Activated CD4-positive, alpha-beta T cell treated with anti-CD3 and anti-CD28 coated beads, Interleukin-2, amount 10 ng/mL, durations not matched to agents 24 days and 14 days (primary cell): ENCODE measurements around the gene ITM2C. TPM values are rescaled to one million over a fixed set of nuclear protein-coding genes. Genes with fewer than 3 reads are reported as not detected.

Experiments used
- DNase-seq: peaks from one replicate; pipeline ENCODE4 v3.0.0; 2022
- H3K27ac Mint-ChIP-seq: one replicate; pipeline ENCODE4 v1.8.0; 2022; ENCODE audit warnings: mild to moderate bottlenecking, mixed read lengths
- H3K27me3 Mint-ChIP-seq: one replicate; pipeline ENCODE4 v1.8.0; 2022; ENCODE audit warnings: mixed read lengths
- H3K36me3 Mint-ChIP-seq: one replicate; pipeline ENCODE4 v1.8.0; 2022; ENCODE audit warnings: low read depth, mild to moderate bottlenecking, mixed read lengths
- H3K4me1 Mint-ChIP-seq: one replicate; pipeline ENCODE4 v1.8.0; 2021; ENCODE audit warnings: mixed read lengths
- H3K4me3 Mint-ChIP-seq: one replicate; pipeline ENCODE4 v1.8.0; 2022; ENCODE audit warnings: mild to moderate bottlenecking, moderate library complexity, mixed read lengths
- H3K9me3 Mint-ChIP-seq: one replicate; pipeline ENCODE4 v1.8.0; 2021; ENCODE audit warnings: mixed read lengths
- intact Hi-C: fragments of 100-400 bp; cut with micrococcal nuclease; formaldehyde crosslinking; loops from one replicate; pipeline ENCODE4 v1.15.1; 2023
- total RNA-seq: library from RNA; stranded (reverse); gene quantifications from 2 replicates; pipeline ENCODE4 v1.2.3, GENCODE V29; 2022

The ITM2C gene
- total RNA-seq, 1 donor from 2014 or later = 8.3 TPM

DNA sequence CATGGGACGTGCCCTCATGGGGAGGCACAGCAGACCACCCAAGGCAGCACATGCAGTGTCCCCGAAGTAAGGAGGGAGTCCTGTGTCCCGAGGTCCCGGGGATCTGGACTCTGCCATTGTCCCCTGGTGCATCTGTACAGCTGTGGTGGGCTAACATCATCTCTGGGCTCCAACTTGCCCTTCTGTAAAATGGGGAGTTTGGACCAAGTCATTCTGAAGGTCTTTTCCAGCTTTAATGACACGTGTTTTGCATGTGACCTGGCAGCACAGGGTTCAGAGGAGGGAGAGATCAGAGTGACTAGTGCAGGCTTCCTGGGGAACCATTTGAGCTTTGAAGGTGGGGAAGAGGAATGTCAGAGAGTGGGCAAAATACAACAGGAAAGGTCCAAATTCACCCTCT, 21.5 kb downstream of the ITM2C start:
- peaks cover under 1% of the 10 kb centered on the region for H3K4me1 Mint-ChIP-seq
- DNase-seq = no peak
- peaks cover 33% of the 10 kb centered on the region for H3K27me3 Mint-ChIP-seq
- no peaks in the 10 kb centered on the region for H3K9me3 Mint-ChIP-seq
- intact Hi-C loops = no loop called here
- no peak overlapping the region for H3K27ac Mint-ChIP-seq
- H3K36me3 Mint-ChIP-seq = no peaks in the 10 kb centered on the region
- no peak overlapping the region for H3K4me3 Mint-ChIP-seq

GRCh38 chr2:230886671-230887071, 21.9 kb downstream of the ITM2C start:
- H3K4me3 Mint-ChIP-seq = no peak overlapping the region
- no peak for DNase-seq
- H3K4me1 Mint-ChIP-seq = peaks cover 2% of the 10 kb centered on the region
- H3K27me3 Mint-ChIP-seq = peaks cover 33% of the 10 kb centered on the region
- H3K9me3 Mint-ChIP-seq = no peaks in the 10 kb centered on the region
- no peak overlapping the region for H3K27ac Mint-ChIP-seq
- H3K36me3 Mint-ChIP-seq = no peaks in the 10 kb centered on the region
- intact Hi-C loops = no loop called here

GRCh38 chr2:230887342-230887741, 22.6 kb downstream of the ITM2C start:
- H3K27ac Mint-ChIP-seq = no peak overlapping the region
- peaks cover 29% of the 10 kb centered on the region for H3K27me3 Mint-ChIP-seq
- no peak overlapping the region for H3K4me3 Mint-ChIP-seq
- no peaks in the 10 kb centered on the region for H3K36me3 Mint-ChIP-seq
- intact Hi-C loops = no loop called here
- no peaks in the 10 kb centered on the region for H3K9me3 Mint-ChIP-seq
- peaks cover 2% of the 10 kb centered on the region for H3K4me1 Mint-ChIP-seq
- DNase-seq = no peak

DNA sequence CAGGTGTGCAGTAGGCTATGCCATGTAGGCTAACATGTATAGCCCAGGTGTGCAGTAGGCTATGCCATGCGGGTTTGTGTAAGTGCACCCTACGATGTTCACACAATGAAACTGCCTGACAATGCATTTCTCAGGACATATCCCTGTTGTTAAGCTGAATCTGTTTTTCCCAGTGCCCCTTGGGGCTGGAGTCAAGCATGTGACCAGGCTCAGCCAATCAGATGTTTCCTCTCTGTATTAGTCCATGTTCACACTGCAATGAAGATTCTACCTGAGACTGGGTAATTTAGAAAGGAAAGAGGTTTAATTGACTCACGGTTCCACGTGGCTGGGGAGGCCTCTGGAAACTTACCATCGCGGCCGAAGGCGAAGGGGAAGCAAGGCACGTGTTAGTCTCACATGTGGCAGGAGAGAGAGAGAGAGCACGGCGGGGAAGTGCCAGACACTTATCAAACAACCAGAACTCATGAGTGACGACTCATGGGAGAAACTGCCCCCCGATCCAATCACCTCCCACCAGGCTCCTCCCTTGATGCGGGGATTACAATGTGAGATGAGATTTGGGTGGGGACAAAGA, 24.2 kb downstream of the ITM2C start:
- H3K27ac Mint-ChIP-seq = no peak overlapping the region
- H3K4me1 Mint-ChIP-seq = peaks cover 2% of the 10 kb centered on the region
- peaks cover 30% of the 10 kb centered on the region for H3K27me3 Mint-ChIP-seq
- H3K9me3 Mint-ChIP-seq = no peaks in the 10 kb centered on the region
- no peak for DNase-seq
- H3K36me3 Mint-ChIP-seq = no peaks in the 10 kb centered on the region
- no peak overlapping the region for H3K4me3 Mint-ChIP-seq
- intact Hi-C loops = no loop called here

GRCh38 chr2:230889911-230890601, 25.3 kb downstream of the ITM2C start:
- H3K4me1 Mint-ChIP-seq = peaks cover 2% of the 10 kb centered on the region
- no peaks in the 10 kb centered on the region for H3K36me3 Mint-ChIP-seq
- no peaks in the 10 kb centered on the region for H3K9me3 Mint-ChIP-seq
- no peak overlapping the region for H3K27ac Mint-ChIP-seq
- intact Hi-C loops = no loop called here
- no peak for DNase-seq
- H3K4me3 Mint-ChIP-seq = no peak overlapping the region
- H3K27me3 Mint-ChIP-seq = peaks cover 28% of the 10 kb centered on the region

DNA sequence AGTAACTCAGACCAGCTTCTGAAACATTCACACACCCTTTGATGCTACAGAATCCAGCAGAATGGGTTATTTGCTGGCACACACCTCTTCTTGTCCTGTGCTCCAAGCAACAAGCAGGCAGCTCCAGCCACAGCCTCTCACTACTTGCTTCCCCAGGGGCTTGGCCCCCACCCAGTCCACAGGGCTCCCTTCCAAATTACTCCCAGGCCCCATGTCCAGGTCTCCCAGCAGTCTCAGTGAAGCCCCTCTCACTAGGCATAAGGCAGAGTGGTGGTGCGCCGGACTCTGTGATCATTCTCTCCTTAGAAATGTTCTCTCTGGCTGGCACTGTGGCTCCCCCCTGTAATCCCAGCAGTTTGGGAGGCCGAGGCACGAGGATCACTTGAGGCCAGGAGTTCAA, 25.9 kb downstream of the ITM2C start:
- Mint-ChIP-seq H3K9me3 (no peaks in the 10 kb centered on the region), H3K36me3 (no peaks in the 10 kb centered on the region), H3K27me3 (peaks cover 24% of the 10 kb centered on the region), H3K4me1 (peaks cover 2% of the 10 kb centered on the region), H3K27ac (no peak overlapping the region), H3K4me3 (no peak overlapping the region)
- DNase-seq = no peak
- intact Hi-C loops = no loop called here

DNA sequence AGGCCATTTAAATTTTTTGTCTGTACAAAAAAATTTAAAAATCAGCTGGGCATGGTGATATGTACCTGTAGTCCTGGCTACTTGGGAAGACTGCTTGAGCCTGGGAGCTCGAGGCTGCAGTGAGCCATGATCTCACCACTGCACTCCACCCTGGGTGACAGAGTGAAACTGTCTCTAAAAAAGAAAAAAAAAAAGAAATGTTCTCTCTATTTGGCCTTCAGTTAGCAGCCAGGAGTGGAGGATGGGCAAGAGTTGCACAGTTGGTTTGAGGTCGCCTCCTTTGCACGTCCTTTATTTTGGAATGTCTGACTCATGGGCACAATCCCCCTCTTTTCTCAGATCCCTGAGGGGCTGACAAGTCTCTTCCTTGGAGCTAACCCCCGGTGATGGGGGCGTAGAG, 26.3 kb downstream of the ITM2C start:
- peaks cover 2% of the 10 kb centered on the region for H3K4me1 Mint-ChIP-seq
- no peaks in the 10 kb centered on the region for H3K9me3 Mint-ChIP-seq
- peaks cover 23% of the 10 kb centered on the region for H3K27me3 Mint-ChIP-seq
- no peak overlapping the region for H3K27ac Mint-ChIP-seq
- H3K4me3 Mint-ChIP-seq = no peak overlapping the region
- intact Hi-C loops = no loop called here
- no peak for DNase-seq
- H3K36me3 Mint-ChIP-seq = no peaks in the 10 kb centered on the region

DNA sequence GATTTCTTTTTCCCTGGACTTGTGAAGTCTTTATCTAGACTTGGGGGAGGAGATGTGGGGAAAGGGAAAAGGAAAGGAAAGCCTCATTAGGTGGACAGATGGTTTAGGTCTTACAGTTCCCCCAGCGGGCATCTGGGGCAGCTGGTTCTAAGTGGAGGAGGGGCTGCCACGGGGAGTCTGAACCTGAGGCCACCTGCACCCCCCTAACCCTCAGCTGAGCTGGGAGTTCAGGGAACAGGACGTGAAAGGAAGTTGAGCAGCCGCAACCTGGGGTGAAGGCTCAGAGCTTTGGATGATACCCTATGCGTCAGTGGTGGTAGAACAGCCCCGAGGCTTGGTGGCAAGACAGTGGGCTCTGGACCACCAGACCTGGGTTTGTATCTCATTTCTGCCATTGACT, 26.8 kb downstream of the ITM2C start:
- H3K27me3 Mint-ChIP-seq = peaks cover 24% of the 10 kb centered on the region
- no peaks in the 10 kb centered on the region for H3K36me3 Mint-ChIP-seq
- intact Hi-C loops = no loop called here
- no peak for DNase-seq
- peaks cover 2% of the 10 kb centered on the region for H3K4me1 Mint-ChIP-seq
- H3K27ac Mint-ChIP-seq = no peak overlapping the region
- H3K4me3 Mint-ChIP-seq = no peak overlapping the region
- H3K9me3 Mint-ChIP-seq = no peaks in the 10 kb centered on the region

DNA sequence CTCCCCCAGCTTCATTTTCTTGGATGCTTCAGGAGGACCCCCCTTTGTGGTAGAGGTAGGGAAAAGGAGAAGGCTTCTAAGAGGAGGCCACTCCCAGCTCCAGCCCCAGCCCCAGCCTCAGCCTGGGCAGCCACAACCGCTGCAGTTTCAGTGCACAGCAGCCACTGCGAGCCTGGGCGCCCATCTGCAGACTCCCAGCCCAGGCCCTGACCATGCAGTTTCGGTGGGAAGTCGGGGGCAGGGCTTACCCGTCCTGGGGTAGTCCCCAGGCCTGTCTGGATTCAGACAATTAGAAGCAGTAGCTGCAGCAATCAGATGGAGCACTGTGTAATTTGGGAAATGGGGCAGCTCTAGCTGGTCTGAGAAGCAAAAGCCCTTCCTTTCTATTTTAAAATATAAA, 28.6 kb downstream of the ITM2C start:
- Mint-ChIP-seq H3K27me3 (peaks cover 34% of the 10 kb centered on the region), H3K36me3 (no peaks in the 10 kb centered on the region), H3K4me1 (peaks cover 2% of the 10 kb centered on the region), H3K27ac (no peak overlapping the region), H3K4me3 (no peak overlapping the region), H3K9me3 (no peaks in the 10 kb centered on the region)
- DNase-seq = no peak
- intact Hi-C loops = no loop called here

GRCh38 chr2:230893841-230894781, 29.4 kb downstream of the ITM2C start:
- no peaks in the 10 kb centered on the region for H3K36me3 Mint-ChIP-seq
- H3K9me3 Mint-ChIP-seq = no peaks in the 10 kb centered on the region
- H3K27me3 Mint-ChIP-seq = peaks cover 37% of the 10 kb centered on the region
- DNase-seq = no peak
- no peak overlapping the region for H3K4me3 Mint-ChIP-seq
- peaks cover 2% of the 10 kb centered on the region for H3K4me1 Mint-ChIP-seq
- no peak overlapping the region for H3K27ac Mint-ChIP-seq
- intact Hi-C loops = no loop called here

DNA sequence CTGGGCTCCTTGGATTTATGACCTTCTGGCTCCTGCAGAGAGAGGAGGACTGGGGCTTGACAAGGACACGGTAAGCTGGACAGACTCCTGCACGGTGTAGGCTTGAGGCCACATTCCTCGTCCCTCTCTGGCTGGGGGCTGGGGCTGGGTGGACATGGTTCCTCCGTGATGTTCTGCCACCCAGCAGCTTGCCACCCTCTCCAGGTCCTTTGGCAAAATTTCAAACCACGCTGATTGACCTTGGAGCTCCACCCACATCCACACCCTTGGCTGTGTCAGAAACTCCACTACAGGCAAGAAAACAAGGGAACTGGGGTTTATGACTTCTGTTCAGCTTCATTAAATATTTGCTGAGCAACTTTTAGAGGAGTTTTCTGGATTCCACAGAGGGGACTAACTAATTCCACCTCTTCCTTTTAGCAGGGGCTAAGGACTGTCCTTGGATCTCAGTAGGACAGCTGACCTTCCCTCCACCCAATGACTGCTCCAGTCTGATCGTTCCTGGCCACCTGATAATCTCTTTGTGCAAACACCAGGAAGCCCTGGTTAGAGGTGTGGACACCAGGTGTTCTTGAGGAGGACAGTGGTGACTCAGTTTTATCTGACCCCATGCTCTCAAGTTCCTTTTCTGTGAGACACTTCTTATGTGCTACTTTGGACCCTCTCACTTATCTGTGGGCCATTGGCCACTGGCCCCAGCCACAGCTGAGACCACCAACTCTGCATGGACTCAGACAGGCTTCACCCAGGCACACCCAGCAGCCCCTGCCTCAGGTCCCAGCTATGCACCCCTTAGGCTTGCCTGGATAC, 31.0 kb downstream of the ITM2C start:
- no peak overlapping the region for H3K4me3 Mint-ChIP-seq
- peaks cover 40% of the 10 kb centered on the region for H3K27me3 Mint-ChIP-seq
- peaks cover 5% of the 10 kb centered on the region for H3K4me1 Mint-ChIP-seq
- H3K27ac Mint-ChIP-seq = no peak overlapping the region
- H3K9me3 Mint-ChIP-seq = no peaks in the 10 kb centered on the region
- intact Hi-C loops = no loop called here
- H3K36me3 Mint-ChIP-seq = no peaks in the 10 kb centered on the region
- no peak for DNase-seq

- H3K4me1 Mint-ChIP-seq = peaks cover 3% of the 10 kb centered on the region
- intact Hi-C loops = no loop called here
- H3K4me3 Mint-ChIP-seq = no peak overlapping the region
- H3K27me3 Mint-ChIP-seq = peaks cover 48% of the 10 kb centered on the region
- no peak for DNase-seq
- no peaks in the 10 kb centered on the region for H3K36me3 Mint-ChIP-seq
- no peaks in the 10 kb centered on the region for H3K9me3 Mint-ChIP-seq
- no peak overlapping the region for H3K27ac Mint-ChIP-seq
Observed at GRCh38 chr2:230896346-230897115, 31.8 kb downstream of the ITM2C start.
